Keratinocyte (primary cell): ENCODE measurements around the gene PPFIA3. TPM values are rescaled to one million over a fixed set of nuclear protein-coding genes. Genes with fewer than 3 reads are reported as not detected.

Experiments used
- DNase-seq: peaks from one replicate; pipeline ENCODE4 v3.0.0-alpha.2; 2011; ENCODE audit warnings: low read depth, missing footprints, low spot score
- FAIRE-seq: peaks from 2 replicates; lab custom pipeline; 2011; peaks lifted over from hg19 to GRCh38; lab: Jason Lieb, UNC
- H2AFZ ChIP-seq: 2 replicates; pipeline ENCODE4 v1.6.0; 2012; ENCODE audit warnings: low read length, control low read depth, inconsistent platforms; ENCODE audit not compliant: control insufficient read depth
- H3K27ac ChIP-seq: 2 replicates; pipeline ENCODE4 v1.5.1; 2011; ENCODE audit warnings: low read length; ENCODE audit not compliant: control insufficient read depth, insufficient read depth
- H3K27me3 ChIP-seq: 3 replicates; pipeline ENCODE4 v1.6.0; 2011; ENCODE audit warnings: low read length; ENCODE audit not compliant: control insufficient read depth, insufficient read depth; ENCODE audit errors: extremely low read depth
- H3K36me3 ChIP-seq, 2 experiments: 2 replicates in 1 of 2; 3 replicates in 1 of 2; pipeline ENCODE4 v1.5.1; 2011; ENCODE audit warnings: low read length in 2 of 2, mild to moderate bottlenecking in 1 of 2; ENCODE audit not compliant: control insufficient read depth in 2 of 2, insufficient read depth in 2 of 2; ENCODE audit errors: extremely low read depth in 1 of 2
- H3K4me1 ChIP-seq: 3 replicates; pipeline ENCODE4 v1.5.1; 2011; ENCODE audit warnings: low read length; ENCODE audit not compliant: control insufficient read depth, insufficient read depth; ENCODE audit errors: extremely low read depth
- H3K4me2 ChIP-seq: 3 replicates; pipeline ENCODE4 v1.6.0; 2011; ENCODE audit warnings: low read depth, low read length; ENCODE audit not compliant: control insufficient read depth, insufficient read depth; ENCODE audit errors: extremely low read depth
- H3K4me3 ChIP-seq, 3 experiments: fragments of 200-600 bp in 1 of 3; sonication (generic) in 1 of 3; 2 replicates in 2 of 3; 3 replicates in 1 of 3; pipeline ENCODE4 v1.5.1; 2011 to 2016; ENCODE audit warnings: low read length in 3 of 3, mild to moderate bottlenecking in 3 of 3, control low read depth in 2 of 3, inconsistent platforms in 1 of 3, low read depth in 1 of 3, mixed read lengths in 1 of 3, mixed run types in 1 of 3, moderate library complexity in 1 of 3; ENCODE audit not compliant: control insufficient read depth in 2 of 3, insufficient read depth in 2 of 3; ENCODE audit errors: extremely low read depth in 1 of 3
- H3K79me2 ChIP-seq: 2 replicates; pipeline ENCODE4 v1.6.0; 2012; ENCODE audit warnings: low read length; ENCODE audit not compliant: control insufficient read depth, insufficient read depth
- H3K9ac ChIP-seq: 3 replicates; pipeline ENCODE4 v1.6.0; 2011; ENCODE audit warnings: low read length; ENCODE audit not compliant: control insufficient read depth, insufficient read depth; ENCODE audit errors: extremely low read depth
- H3K9me1 ChIP-seq: 3 replicates; pipeline ENCODE4 v1.6.0; 2011; ENCODE audit warnings: low read length; ENCODE audit not compliant: control insufficient read depth, insufficient read depth; ENCODE audit errors: extremely low read depth
- H3K9me3 ChIP-seq: 2 replicates; pipeline ENCODE4 v1.5.1; 2012; ENCODE audit warnings: low read depth, low read length; ENCODE audit not compliant: control insufficient read depth
- H4K20me1 ChIP-seq: 3 replicates; pipeline ENCODE4 v1.6.0; 2011; ENCODE audit warnings: low read length; ENCODE audit not compliant: control insufficient read depth, insufficient read depth; ENCODE audit errors: extremely low read depth
- EZH2 ChIP-seq: IDR thresholded peaks from one replicate; pipeline ENCODE4 v1.6.1; 2012; ENCODE audit warnings: inconsistent platforms, mild to moderate bottlenecking, low read length, moderate library complexity
- dilution Hi-C: fragments of 300-500 bp; cut with MboI; formaldehyde crosslinking; loops from one replicate; pipeline ENCODE4 v1.7.0; 2020; ENCODE audit warnings: low sequenced_read_pairs; ENCODE audit not compliant: extremely low pct_ligation_motif_present
- polyA plus RNA-seq, 5 experiments: library from polyadenylated mRNA; depleted of rRNA in 3 of 5; stranded (reverse) in 3 of 5; stranded (forward) in 1 of 5; unstranded in 1 of 5; fragments of >200 nt; gene quantifications; 1 replicate in 1 of 5; 2 replicates in 3 of 5; 3 replicates in 1 of 5; pipeline versions ENCODE4 v1.2.1 to v1.2.3, GENCODE V29; 2011 to 2012; ENCODE audit warnings: missing spikeins in 2 of 5, low read depth in 1 of 5, low replicate concordance in 1 of 5
- TF ChIP-seq, protein P1 (sequence below), 3 experiments: IDR thresholded peaks in 1 of 3; conservative IDR thresholded peaks in 1 of 3; optimal IDR thresholded peaks in 1 of 3; 2 replicates in 2 of 3; 3 replicates in 1 of 3; pipeline versions ENCODE3 to v1.5.1; 2011; ENCODE audit warnings: low read length in 3 of 3, mild to moderate bottlenecking in 3 of 3, moderate library complexity in 2 of 3, control low read depth in 1 of 3, inconsistent platforms in 1 of 3; ENCODE audit not compliant: insufficient read depth in 2 of 3; ENCODE audit errors: extremely low read depth in 1 of 3

The PPFIA3 gene
- polyA plus RNA-seq, 1 donor (not counting 4 experiments of a cell fraction or from before 2014, with no cell fraction given) = 3.0 TPM

- H3K9ac ChIP-seq = no peak overlapping the region
Observed at GRCh38 chr19:49110567-49110966, 8.8 kb upstream of the PPFIA3 start.

GRCh38 chr19:49111218-49111998, 7.9 kb upstream of the PPFIA3 start:
- peaks cover 11% of the 10 kb centered on the region for H4K20me1 ChIP-seq
- no peak overlapping the region for H3K27ac ChIP-seq
- H3K79me2 ChIP-seq = peaks cover 6% of the 10 kb centered on the region
- H3K4me1 ChIP-seq = peaks cover 5% of the 10 kb centered on the region
- no peaks in the 10 kb centered on the region for H3K9me1 ChIP-seq
- no peaks in the 10 kb centered on the region for H3K9me3 ChIP-seq
- H2AFZ ChIP-seq = no peak overlapping the region
- DNase-seq (no peak), FAIRE-seq (no peak)
- TF ChIP-seq, protein P1, sequence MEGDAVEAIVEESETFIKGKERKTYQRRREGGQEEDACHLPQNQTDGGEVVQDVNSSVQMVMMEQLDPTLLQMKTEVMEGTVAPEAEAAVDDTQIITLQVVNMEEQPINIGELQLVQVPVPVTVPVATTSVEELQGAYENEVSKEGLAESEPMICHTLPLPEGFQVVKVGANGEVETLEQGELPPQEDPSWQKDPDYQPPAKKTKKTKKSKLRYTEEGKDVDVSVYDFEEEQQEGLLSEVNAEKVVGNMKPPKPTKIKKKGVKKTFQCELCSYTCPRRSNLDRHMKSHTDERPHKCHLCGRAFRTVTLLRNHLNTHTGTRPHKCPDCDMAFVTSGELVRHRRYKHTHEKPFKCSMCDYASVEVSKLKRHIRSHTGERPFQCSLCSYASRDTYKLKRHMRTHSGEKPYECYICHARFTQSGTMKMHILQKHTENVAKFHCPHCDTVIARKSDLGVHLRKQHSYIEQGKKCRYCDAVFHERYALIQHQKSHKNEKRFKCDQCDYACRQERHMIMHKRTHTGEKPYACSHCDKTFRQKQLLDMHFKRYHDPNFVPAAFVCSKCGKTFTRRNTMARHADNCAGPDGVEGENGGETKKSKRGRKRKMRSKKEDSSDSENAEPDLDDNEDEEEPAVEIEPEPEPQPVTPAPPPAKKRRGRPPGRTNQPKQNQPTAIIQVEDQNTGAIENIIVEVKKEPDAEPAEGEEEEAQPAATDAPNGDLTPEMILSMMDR (optimal IDR thresholded peaks at IDR 0.05 in 1 of 3, IDR thresholded peaks at IDR 0.05 in 1 of 3, conservative IDR thresholded peaks at IDR 0.05 in 1 of 3; ENCODE audit: extremely low read depth in 1 of 3, insufficient read depth in 2 of 3, low read length in 3 of 3) = no peak
- no peak for TF ChIP-seq EZH2
- dilution Hi-C loops = no loop called here
- H3K4me2 ChIP-seq = no peak overlapping the region
- H3K36me3 ChIP-seq = peaks cover 13 to 25% of the 10 kb centered on the region in 2 experiments
- H3K27me3 ChIP-seq = no peaks in the 10 kb centered on the region
- H3K9ac ChIP-seq = no peak overlapping the region
- H3K4me3 ChIP-seq = no peak overlapping the region

More at GRCh38 chr19:49110567-49110966, 8.8 kb upstream of the PPFIA3 start:
- H3K27ac ChIP-seq = no peak overlapping the region
- dilution Hi-C loops = no loop called here
- peaks cover 18% of the 10 kb centered on the region for H4K20me1 ChIP-seq
- no peak overlapping the region for H2AFZ ChIP-seq
- H3K9me3 ChIP-seq = no peaks in the 10 kb centered on the region
- no peak overlapping the region for H3K4me2 ChIP-seq
- H3K27me3 ChIP-seq = no peaks in the 10 kb centered on the region
- H3K9me1 ChIP-seq = no peaks in the 10 kb centered on the region
- TF ChIP-seq, protein P1 (optimal IDR thresholded peaks at IDR 0.05 in 1 of 3, IDR thresholded peaks at IDR 0.05 in 1 of 3, conservative IDR thresholded peaks at IDR 0.05 in 1 of 3; ENCODE audit: extremely low read depth in 1 of 3, insufficient read depth in 2 of 3, low read length in 3 of 3) = no peak
- TF ChIP-seq EZH2 = no peak
- H3K36me3 ChIP-seq = peaks cover 17 to 31% of the 10 kb centered on the region in 2 experiments
- FAIRE-seq = no peak
- peaks cover 7% of the 10 kb centered on the region for H3K4me1 ChIP-seq
- no peak for DNase-seq
- H3K4me3 ChIP-seq = no peak overlapping the region
- peaks cover 6% of the 10 kb centered on the region for H3K79me2 ChIP-seq
